WTC11 (cell line): ENCODE measurements around the gene CD48. TPM values are rescaled to one million over a fixed set of nuclear protein-coding genes. Genes with fewer than 3 reads are reported as not detected.

ENCODE experiments used
- ATAC-seq: fragments of 200-7000 bp; cut with Tn5 transposase; 2 replicates; pipeline ENCODE4 v1.10.0; 2021; ENCODE audit warnings: mild to moderate bottlenecking, moderate library complexity
- CTCF ChIA-PET: fragments of 300-600 bp; sonication (Branson Sonifier 250); formaldehyde crosslinking; loops from one replicate; lab custom pipeline; 2021; ENCODE audit warnings: antibody characterized with exemption; lab: Charles Lee
- POLR2A ChIA-PET: fragments of 350-600 bp; sonication (Branson Sonifier 250); formaldehyde crosslinking; loops from one replicate; lab custom pipeline; 2021; ENCODE audit warnings: antibody characterized with exemption; lab: Charles Lee
- DNase-seq: peaks from one replicate; pipeline ENCODE4 v3.0.0; 2021; ENCODE audit warnings: low spot score
- H3K27ac Mint-ChIP-seq: 2 replicates; pipeline ENCODE4 v1.8.0; 2021; ENCODE audit warnings: mixed read lengths
- H3K27me3 Mint-ChIP-seq: 2 replicates; pipeline ENCODE4 v1.8.0; 2021; ENCODE audit warnings: low read depth, mild to moderate bottlenecking, moderate library complexity, mixed read lengths
- H3K36me3 Mint-ChIP-seq: 2 replicates; pipeline ENCODE4 v1.8.0; 2021; ENCODE audit warnings: mixed read lengths
- H3K4me1 Mint-ChIP-seq: 2 replicates; pipeline ENCODE4 v1.8.0; 2022; ENCODE audit warnings: mixed read lengths
- H3K4me3 Mint-ChIP-seq: 2 replicates; pipeline ENCODE4 v1.8.0; 2021; ENCODE audit warnings: mild to moderate bottlenecking, moderate library complexity, mixed read lengths
- H3K9me3 Mint-ChIP-seq: 2 replicates; pipeline ENCODE4 v1.8.0; 2021; ENCODE audit warnings: mixed read lengths
- AFF4 ChIP-seq: sonication (generic); formaldehyde crosslinking; IDR thresholded peaks from 2 replicates; pipeline ENCODE4 v1.8.1; 2023; ENCODE audit warnings: mild to moderate bottlenecking, missing genetic modification reagents, borderline replicate concordance
- ARID4B ChIP-seq: sonication (generic); formaldehyde crosslinking; IDR thresholded peaks from 2 replicates; pipeline ENCODE4 v1.8.0; 2023; ENCODE audit warnings: missing genetic modification reagents, mild to moderate bottlenecking, borderline replicate concordance
- ATF3 ChIP-seq: sonication (generic); formaldehyde crosslinking; conservative IDR thresholded peaks from 2 replicates; pipeline ENCODE4 v1.8.1; 2022; ENCODE audit warnings: mild to moderate bottlenecking, missing genetic modification reagents
- CTCF ChIP-seq: fragments of 200-600 bp; IDR thresholded peaks from 2 replicates; pipeline ENCODE4 v1.8.0; 2022; ENCODE audit warnings: antibody characterized with exemption
- FOXK1 ChIP-seq: sonication (generic); formaldehyde crosslinking; IDR thresholded peaks from 2 replicates; pipeline ENCODE4 v1.8.0; 2022; ENCODE audit warnings: mild to moderate bottlenecking, moderate library complexity, missing genetic modification reagents
- GRHL2 ChIP-seq: fragments of 250-450 bp; sonication (Bioruptor Pico); IDR thresholded peaks from 2 replicates; pipeline ENCODE4 v1.8.0; 2022; ENCODE audit warnings: mild to moderate bottlenecking, moderate library complexity; ENCODE audit not compliant: insufficient replicate concordance, severe bottlenecking
- KAT7 ChIP-seq: sonication (generic); formaldehyde crosslinking; IDR thresholded peaks from 2 replicates; pipeline ENCODE4 v1.8.1; 2023; ENCODE audit warnings: missing genetic modification reagents, mild to moderate bottlenecking, borderline replicate concordance
- MAX ChIP-seq: sonication (generic); formaldehyde crosslinking; IDR thresholded peaks from 2 replicates; pipeline ENCODE4 v1.8.0; 2022; ENCODE audit warnings: mild to moderate bottlenecking, missing genetic modification reagents
- MYBL2 ChIP-seq: sonication (generic); formaldehyde crosslinking; IDR thresholded peaks from 2 replicates; pipeline ENCODE4 v1.8.1; 2023; ENCODE audit warnings: mild to moderate bottlenecking, moderate library complexity, missing genetic modification reagents
- NFATC4 ChIP-seq: fragments of 250-450 bp; sonication (Bioruptor Pico); IDR thresholded peaks from 2 replicates; pipeline ENCODE4 v1.9.0; 2021; ENCODE audit warnings: mild to moderate bottlenecking
- PRDM15 ChIP-seq: sonication (generic); formaldehyde crosslinking; IDR thresholded peaks from 2 replicates; pipeline ENCODE4 v1.8.0; 2022; ENCODE audit warnings: missing genetic modification reagents
- RORB ChIP-seq: fragments of 250-450 bp; sonication (Bioruptor Pico); IDR thresholded peaks from 2 replicates; pipeline ENCODE4 v1.9.0; 2021; ENCODE audit warnings: mild to moderate bottlenecking
- USF2 ChIP-seq: sonication (generic); formaldehyde crosslinking; IDR thresholded peaks from 2 replicates; pipeline ENCODE4 v1.8.1; 2023; ENCODE audit warnings: mild to moderate bottlenecking, missing genetic modification reagents, moderate library complexity
- ZNF138 ChIP-seq: sonication (generic); formaldehyde crosslinking; conservative IDR thresholded peaks from 2 replicates; pipeline ENCODE4 v1.8.1; 2022; ENCODE audit warnings: mild to moderate bottlenecking, moderate library complexity, missing genetic modification reagents
- ZNF423 ChIP-seq: fragments of 250-450 bp; sonication (Bioruptor Pico); IDR thresholded peaks from 2 replicates; pipeline ENCODE4 v2.1.2; 2022; ENCODE audit warnings: mild to moderate bottlenecking, moderate library complexity
- total RNA-seq: library from RNA; stranded (reverse); gene quantifications from 3 replicates; pipeline ENCODE4 v1.2.3, GENCODE V29; 2021

Gene CD48
- total RNA-seq, 1 experiment from 2014 or later: 0.66 TPM

- H3K4me3 Mint-ChIP-seq: no peak overlapping the region
- H3K9me3 Mint-ChIP-seq: peaks cover 35% of the 10 kb centered on the region
- peaks cover 9% of the 10 kb centered on the region for H3K4me1 Mint-ChIP-seq
- H3K27me3 Mint-ChIP-seq: no peaks in the 10 kb centered on the region; the same call in none of the 2 replicates
- H3K27ac Mint-ChIP-seq: no peak overlapping the region
- CTCF ChIA-PET: interaction anchor here (0.6 to 2.9 kb wide), 9 partner anchors 9 to 268 kb away, joined by 3 to 20 read pairs (median 5); no protein-coding TSS in a partner anchor
- no peak for TF ChIP-seq MAX (CRISPR knock-in tag)
- TF ChIP-seq PRDM15 (CRISPR knock-in tag): no peak
- no peak for TF ChIP-seq ZNF423 (CRISPR knock-in tag)
- TF ChIP-seq ATF3 (CRISPR knock-in tag): no peak
- no peak for TF ChIP-seq ZNF138 (CRISPR knock-in tag)
- TF ChIP-seq AFF4 (CRISPR knock-in tag): no peak
- no peak for TF ChIP-seq USF2 (CRISPR knock-in tag)
- TF ChIP-seq NFATC4 (CRISPR knock-in tag): no peak
- TF ChIP-seq KAT7: no peak
- TF ChIP-seq FOXK1 (CRISPR knock-in tag): no peak
- TF ChIP-seq RORB: no peak
- no peak for TF ChIP-seq CTCF
- TF ChIP-seq ARID4B (CRISPR knock-in tag): no peak
- TF ChIP-seq MYBL2 (CRISPR knock-in tag): no peak
- no peak for TF ChIP-seq GRHL2 (CRISPR knock-in tag)
- ATAC-seq: no peak
- peaks cover 47% of the 10 kb centered on the region for H3K36me3 Mint-ChIP-seq
- no peak for DNase-seq
- POLR2A ChIA-PET: no interaction called here
Measured at GRCh38 chr1:160682983-160683865, 28.4 kb downstream of the CD48 start.
